GM18505 (cell line): ENCODE measurements around the gene GALNS.

Experiments
- ATAC-seq: cut with Tn5 transposase; IDR thresholded peaks from one replicate; pipeline ENCODE4 v1.9.1; 2021; ENCODE audit not compliant: unreplicated experiment
- POLR2A ChIP-seq: IDR thresholded peaks from 4 replicates; pipeline ENCODE4 v1.6.1; 2011; ENCODE audit warnings: borderline replicate concordance; ENCODE audit not compliant: insufficient read depth, insufficient read length; ENCODE audit errors: extremely low read depth

GALNS gene

DNA sequence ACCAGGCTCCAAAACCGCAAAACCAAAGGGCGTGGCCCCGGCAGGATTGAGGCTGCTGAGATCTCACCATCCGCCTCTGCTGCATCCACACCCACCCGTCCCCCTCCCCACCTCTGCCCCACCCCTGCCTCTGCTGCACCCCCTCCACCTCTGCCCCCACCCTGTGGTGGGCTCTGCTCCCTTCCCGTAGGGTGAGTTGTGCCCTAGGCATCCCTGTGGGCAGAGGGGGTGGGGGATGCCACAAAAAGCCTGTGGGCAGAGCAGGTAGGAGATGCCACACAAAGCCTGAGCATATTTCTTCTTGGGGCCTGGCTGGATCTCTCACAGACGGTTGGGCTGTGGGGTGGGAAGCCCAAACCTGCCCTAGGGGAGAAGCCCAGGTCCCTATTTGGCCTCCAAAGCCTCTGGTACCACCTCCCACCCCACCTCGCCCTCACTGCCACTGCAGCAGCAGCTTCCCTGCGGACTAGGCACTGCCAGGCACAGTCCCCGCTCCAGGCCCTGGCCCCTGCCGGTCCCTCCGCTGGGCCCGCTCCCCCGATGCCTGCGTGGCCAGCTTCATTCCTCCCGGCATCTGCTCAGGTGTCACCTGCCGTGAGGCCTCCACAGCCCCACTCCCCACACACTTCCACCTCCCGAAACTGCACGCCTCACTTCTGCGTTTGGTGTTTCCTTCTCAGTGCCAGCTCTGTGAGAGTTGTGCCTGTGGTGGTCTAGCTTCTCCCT is 21.0 kb upstream of the GALNS start:
- TF ChIP-seq POLR2A, result no peak
- no peak for ATAC-seq

DNA sequence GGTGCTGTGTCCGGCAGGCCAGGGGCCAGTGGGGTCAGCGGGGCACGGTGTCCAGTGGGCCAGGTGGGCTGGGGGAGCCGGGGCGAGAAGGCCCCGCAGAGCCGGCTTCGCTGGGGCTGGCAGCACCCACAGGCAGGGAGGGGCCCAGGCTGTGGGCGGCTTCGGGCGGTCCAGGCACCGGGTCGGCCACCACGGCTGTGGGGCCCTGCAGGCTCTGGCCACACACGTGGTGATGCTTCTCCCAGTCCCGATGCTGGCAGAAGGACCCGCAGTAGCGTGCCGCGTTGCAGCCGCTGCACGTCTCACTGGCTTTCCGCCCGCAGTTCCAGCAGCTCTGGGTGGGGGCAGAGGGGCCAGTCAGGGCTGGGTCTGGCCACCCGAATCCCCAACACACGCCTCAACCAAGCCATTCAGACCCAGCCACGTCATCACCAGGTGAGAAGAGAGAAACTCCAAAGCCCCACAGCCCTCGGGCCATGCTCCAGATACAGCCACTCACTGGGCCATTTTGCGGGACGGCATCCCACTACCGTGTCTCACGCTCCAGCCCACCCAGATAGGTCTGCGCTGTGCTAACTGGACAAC is 20.3 kb upstream of the GALNS start:
- no peak for TF ChIP-seq POLR2A
- no peak for ATAC-seq

GRCh38 chr16:88875703-88876234 is 19.0 kb upstream of the GALNS start:
- no peak for TF ChIP-seq POLR2A
- no peak for ATAC-seq

DNA sequence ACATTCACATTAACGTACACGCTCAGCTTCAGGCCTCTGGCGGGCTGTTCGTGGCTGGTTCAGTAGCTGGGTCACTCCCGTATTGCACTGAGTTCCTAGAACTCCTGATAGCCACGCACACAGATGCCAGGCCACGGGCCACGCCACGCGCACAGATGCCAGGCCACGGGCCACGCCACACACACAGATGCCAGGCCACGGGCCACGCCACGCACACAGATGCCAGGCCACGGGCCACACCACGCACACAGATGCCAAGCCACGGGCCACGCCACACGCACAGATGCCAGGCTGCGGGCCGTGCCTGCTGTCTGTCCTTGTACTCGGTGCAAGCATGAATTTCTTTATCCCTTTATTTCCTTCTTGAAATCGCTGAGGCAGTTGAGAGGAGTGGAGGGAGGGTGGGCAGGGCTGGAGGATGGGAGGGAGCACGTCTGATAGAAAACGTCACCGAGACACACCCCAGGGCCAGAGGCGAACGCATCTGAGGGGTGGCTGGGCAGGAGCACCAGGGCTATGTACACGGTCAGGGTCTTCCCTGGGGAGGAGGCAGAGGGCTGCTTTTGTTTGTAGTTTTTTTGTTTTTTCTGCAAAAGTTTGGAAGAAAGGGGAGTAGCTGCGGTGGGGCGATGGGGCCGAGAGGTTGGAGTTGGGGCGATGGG is 18.3 kb upstream of the GALNS start:
- no peak for ATAC-seq
- TF ChIP-seq POLR2A, result no peak

DNA sequence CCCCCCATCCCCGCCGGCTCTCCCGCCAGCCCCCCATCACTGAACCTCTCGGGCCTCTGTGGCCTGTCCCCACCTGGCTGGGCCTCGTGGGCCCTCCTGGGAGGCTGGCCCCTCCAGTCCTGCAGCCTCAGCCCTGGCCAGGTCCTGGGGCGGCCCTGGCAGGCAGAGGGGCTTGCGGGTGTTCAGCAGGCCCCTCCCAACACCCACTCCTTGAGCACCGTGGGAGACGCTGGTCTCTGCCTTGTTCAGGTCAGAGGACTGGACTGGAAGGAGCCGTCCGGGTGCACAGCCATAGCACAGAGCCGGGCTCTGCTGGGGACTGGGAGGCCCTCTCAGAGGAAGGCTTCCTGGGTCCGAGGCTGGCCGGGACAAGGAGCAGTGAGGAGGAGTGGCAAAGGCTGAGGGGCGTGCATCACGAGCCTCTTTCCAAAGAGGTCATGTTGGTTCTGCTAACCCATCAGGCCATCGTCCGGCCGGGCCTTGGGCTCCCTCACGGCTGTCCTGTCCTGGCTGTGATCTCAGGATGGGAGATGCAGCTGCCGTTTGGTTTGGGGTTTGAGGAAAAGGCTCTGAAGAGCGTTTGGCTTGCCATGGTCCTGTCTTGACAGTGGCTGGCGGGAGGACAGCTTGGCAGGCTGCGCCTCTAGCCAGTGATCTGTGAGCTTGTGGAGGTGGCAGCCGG is 16.0 kb upstream of the GALNS start:
- TF ChIP-seq POLR2A, result no peak
- no peak for ATAC-seq

DNA sequence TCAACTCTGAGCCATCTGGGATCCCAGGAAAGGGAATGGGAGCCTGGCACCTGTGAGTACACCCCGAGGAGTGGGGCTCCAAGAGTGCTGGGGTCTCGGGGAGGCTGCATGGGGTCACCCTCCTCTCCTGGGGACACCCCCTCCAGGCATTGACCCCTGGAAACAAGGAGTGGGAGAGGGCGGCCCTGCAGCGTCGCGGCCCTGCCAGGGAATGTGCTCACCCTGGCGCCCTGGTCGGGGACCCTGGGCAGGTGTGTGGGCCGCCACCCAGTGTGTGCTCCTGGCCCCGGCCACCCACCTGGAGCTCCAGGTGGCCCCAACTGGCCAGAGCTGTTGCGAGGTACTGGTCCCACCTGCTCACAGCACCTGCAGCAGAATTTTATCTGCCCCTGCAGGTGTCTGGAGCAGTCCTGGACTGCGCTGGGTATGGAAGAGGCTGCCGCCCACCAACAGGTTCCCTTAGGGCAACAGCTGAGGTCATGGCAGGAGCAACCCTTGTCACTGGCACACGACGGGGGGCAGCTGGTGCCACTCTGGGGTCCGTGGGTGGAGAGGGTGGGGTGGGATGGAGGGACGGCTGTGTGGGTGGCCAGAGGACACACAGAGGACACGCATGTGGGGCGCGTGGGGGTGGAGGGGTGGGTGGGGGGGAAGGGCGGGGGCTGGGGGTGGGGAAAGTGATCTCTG is 15.1 kb upstream of the GALNS start:
- TF ChIP-seq POLR2A, result no peak
- no peak for ATAC-seq

GRCh38 chr16:88871349-88871702 is 14.6 kb upstream of the GALNS start:
- no peak for TF ChIP-seq POLR2A

GRCh38 chr16:88870608-88871348 is 14.0 kb upstream of the GALNS start:
- no peak for ATAC-seq
- no peak for TF ChIP-seq POLR2A

More at GRCh38 chr16:88871349-88871702, 14.6 kb upstream of the GALNS start:
- ATAC-seq, result no peak

- TF ChIP-seq POLR2A, result no peak
- ATAC-seq, result no peak
Measured at GRCh38 chr16:88869673-88869980, 12.9 kb upstream of the GALNS start.

DNA sequence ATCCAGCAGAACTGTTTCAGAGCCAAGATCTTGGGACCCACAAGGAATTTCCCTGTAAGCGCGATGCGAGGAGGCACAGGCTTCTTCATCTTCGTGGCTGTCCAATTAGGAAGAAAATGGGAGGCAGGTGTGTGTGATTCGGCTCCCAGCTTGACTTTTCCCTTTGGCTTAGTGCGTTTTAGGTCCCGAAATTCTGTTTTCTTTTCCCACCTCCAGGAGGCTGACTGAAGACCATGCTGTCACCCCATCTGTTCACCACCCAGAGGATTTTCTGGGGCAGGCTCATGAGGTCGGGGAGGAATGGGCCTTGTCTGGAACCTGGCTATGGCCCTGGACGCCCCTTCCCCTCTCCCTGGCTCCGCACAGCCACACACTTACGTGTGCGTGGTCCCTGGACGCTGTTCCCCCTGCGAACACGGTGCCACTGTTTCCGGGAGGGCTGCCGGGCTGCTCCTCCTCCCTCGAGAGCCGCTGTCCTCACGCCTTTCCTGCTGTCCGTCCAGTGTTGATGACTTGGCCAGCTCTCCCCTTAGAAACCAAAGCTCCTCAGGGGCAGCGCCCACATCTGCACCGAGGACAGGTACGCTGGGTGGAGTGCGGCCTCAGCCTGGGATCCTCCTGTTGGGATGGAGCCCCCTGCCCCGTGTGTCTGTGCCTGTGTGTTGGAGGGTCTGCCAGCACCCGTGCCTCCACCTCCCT is 12.4 kb upstream of the GALNS start:
- TF ChIP-seq POLR2A, result no peak
- no peak for ATAC-seq

DNA sequence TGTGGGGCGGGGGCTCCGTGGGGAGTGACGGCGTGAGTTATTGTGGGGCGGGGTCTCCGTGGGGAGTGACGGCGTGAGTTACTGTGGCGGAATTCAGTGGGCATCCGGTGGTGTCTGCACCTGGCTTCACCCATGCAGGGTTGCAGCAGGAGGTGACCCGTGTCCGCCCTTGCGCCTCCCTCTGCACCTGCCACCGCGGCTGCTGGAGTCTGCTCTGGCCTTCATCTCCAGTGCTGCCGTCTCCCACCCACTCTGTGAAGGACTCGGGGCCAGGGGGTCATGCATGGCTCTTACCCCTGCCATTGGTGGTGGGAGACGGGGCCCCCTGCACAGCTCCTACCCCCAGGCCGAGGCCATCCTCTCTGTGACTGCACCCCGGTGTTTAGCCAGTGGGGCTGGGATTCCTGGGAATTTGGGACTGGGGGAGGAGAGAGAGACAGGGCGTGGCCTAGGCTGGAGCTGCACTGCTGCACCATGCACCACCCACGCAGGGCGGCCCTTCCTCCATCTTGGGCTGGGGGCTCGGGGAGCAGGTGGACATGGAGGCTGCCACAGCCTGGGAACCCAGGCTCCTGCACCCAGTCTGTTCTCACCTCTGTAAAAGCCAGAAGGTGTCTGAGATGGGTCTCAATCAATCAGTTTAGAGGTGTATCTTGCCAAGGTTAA is 11.0 kb upstream of the GALNS start:
- ATAC-seq, result no peak
- no peak for TF ChIP-seq POLR2A
